NCI-H2081 (cell line): ENCODE measurements around the gene MDGA2.
"Not testable (repeated sequence)": the region's sequence is repeated elsewhere in the genome, so short reads cannot be mapped to it uniquely, and the experiment has no call there.

Source experiments
- DNase-seq, 2 experiments: peaks; one replicate each; lab custom pipeline; 2025; lab: John Stamatoyannopoulos, UW

The MDGA2 gene

GRCh38 chr14:46940611-46941010, 734.8 kb downstream of the MDGA2 start:
- no peak for DNase-seq

DNA sequence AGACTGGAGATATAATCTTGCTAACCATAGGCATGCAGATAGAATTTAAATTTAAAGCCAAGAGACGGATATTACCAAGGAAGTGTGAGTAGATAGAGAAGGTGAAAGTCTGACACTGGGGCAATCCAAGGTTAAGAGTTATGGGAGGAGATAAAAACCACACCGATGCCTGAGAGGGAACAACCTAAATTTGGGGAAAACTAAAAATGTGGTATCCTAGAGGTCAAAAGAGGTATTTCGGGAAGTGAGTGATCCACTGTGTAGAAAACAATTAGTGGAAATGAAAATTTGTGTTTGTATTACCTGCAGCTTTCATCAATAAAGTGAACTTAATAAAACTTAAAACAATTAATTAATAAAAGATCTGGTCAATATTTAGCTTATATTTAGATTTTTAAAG, 754.9 kb downstream of the MDGA2 start:
- no peak for DNase-seq

DNA sequence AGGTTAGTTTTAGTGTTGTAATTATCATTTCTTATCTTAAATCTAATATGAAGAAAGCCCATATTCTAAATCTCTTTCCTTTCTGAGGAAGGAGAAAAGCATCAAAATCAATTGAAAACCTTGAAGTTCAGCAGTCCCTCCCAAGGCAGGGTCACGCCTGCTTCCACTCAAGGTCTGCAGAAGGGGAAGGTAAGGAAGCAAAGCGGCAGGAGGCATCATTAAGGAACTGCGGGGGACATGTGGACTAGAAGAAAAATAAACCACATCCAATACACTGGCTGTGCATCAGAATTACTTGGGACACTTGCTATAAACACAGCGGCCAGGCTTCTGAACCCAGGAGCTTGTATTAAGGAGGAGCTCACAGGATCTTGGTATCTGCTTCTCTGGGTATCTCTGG, 759.9 kb downstream of the MDGA2 start:
- not testable (repeated sequence) for DNase-seq

- no peak for DNase-seq
Measured at GRCh38 chr14:46902837-46903236, 772.6 kb downstream of the MDGA2 start.

DNA sequence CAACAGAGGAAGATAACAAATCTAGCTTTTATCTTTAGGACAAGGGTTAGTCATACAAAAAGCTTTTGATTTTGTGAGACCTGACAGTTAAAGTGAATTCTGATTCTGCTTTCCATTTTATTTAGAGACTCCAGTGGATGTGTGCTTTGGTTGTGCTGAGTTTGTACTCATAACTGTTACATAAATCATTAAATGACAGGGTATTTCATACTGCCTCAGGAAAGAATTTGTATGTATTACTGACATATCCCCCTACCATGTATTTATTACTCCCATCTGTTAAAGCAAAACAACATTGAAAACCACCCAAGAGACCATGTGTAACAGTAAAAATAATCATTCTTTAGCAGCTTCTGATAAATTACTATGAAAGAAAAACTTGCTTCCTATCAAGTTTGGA, 780.9 kb downstream of the MDGA2 start:
- DNase-seq, result no peak

GRCh38 chr14:46887144-46887543, 788.3 kb downstream of the MDGA2 start:
- DNase-seq, result no peak

- DNase-seq, result no peak
Measured at GRCh38 chr14:46885566-46885965, 789.8 kb downstream of the MDGA2 start.

DNA sequence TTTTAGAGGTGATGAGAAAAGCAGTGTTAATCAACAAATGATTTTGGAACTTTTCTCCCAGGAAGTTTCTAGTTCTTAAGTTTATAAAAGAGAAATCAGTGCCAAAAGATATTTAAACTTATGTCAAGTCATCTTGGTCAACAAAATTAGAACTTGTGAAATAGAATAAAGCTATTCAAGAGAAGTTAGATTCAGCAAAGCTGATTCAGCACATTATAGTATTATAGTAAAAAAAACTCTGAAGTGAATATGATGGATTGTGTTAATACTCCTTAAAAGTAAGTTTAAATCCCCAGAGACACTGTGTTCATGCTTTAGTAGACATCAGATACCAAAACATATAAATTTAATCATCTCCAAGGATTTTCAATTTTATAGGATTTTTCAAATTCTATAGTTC, 813.7 kb downstream of the MDGA2 start:
- no peak for DNase-seq

DNA sequence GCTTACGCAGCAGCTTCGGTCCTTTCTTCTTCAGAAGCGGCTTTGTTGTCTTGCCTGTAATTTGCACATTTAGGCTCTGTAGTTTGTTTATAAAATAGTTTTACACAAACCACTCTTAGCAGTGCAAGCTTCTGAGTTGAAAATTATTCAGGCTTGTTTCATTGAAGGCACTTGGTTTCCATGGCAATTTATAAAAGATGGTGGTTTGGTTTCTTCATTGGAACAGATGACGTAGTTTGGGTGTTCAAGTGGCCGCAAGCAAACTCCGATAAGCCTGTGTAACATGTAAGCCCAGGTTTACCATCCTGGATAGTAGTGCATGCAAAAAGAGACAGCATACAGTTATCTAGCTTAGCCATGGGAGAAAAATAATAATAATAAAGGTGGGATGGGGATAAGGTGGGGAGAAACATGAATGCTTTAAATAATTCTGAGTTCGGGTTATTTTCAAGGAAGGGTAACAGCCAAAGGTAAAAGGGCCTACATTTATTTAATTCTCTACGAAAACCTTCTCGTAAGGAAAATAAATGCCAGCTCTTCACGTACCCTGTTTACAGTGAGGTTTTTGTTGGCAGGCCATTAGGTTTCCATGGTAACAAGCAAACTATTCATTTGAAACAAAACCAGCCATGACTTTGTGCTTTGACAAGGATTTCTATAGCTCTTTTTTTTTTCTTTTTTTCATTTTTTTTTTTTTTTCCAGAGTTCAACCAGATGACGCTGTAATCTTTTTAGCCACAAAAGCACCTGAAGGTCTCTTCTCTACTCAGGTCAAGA, 834.3 kb downstream of the MDGA2 start:
- DNase-seq, result peak in 1 of 2 experiments; percentile 35

- DNase-seq, result no peak
Measured at GRCh38 chr14:46820291-46820690, 855.1 kb downstream of the MDGA2 start.

DNA sequence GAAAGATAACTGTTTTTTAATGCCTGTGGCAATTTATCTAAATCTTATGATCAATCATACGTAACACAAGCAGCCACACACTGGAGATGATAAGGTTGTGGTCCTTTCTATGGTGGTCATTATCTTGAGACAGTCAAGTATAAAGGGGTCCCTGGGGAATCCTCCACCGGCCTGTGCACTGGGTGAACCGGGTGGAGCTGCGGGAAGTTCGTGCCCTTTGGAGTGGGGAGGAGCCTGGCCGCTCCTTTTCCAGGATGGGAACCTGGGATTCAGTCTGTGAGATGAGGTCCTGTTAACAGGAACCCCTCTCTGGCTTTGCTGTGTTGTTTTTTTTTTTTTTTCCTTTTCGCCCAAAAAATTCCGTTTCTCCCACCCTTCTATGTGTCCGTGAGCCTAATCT, 856.3 kb downstream of the MDGA2 start:
- no peak for DNase-seq

GRCh38 chr14:46818147-46818546, 857.3 kb downstream of the MDGA2 start:
- DNase-seq, result peak; percentile 55 to 85

DNA sequence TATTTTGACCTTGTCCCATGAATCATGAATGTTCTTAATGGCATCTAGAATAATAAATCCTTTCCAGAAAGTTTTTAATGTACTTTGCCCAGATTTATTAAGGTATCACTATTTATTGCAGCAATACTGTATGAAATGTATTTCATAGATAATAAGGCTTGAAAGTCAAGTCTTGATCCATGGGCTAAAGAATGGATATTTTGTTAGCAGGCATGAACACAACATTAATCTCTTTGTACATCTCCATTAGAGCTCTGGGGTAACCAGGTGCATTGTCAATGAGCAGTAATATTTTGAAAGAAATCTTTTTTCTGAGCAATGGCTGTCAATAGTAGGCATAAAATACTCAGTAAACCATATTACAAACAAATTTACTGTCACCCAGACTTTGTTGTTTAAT, 882.3 kb downstream of the MDGA2 start:
- no peak for DNase-seq
